Astrocyte of the cerebellum (primary cell): ENCODE data around the gene MTR.

Experiments
- DNase-seq: peaks from one replicate; pipeline ENCODE4 v3.0.0-alpha.2; 2011; ENCODE audit warnings: low read depth
- H3K4me3 ChIP-seq: 2 replicates; pipeline ENCODE4 v1.5.1; 2011; ENCODE audit warnings: mild to moderate bottlenecking, low read depth, low read length, moderate library complexity
- CTCF ChIP-seq: IDR thresholded peaks from 2 replicates; pipeline ENCODE4 v1.5.1; 2012; ENCODE audit warnings: low read length, low read depth, moderate library complexity, mild to moderate bottlenecking; ENCODE audit errors: missing control alignments
- in situ Hi-C: cut with HindIII; loops from 2 replicates; pipeline ENCODE4 v1.10.0; 2017; ENCODE audit warnings: low sequenced_read_pairs

Gene MTR

GRCh38 chr1:236834876-236835275, 39.8 kb downstream of the MTR start:
- no peak for TF ChIP-seq CTCF
- DNase-seq, result no peak
- in situ Hi-C loops, result no loop called here
- H3K4me3 ChIP-seq, result no peak overlapping the region

- H3K4me3 ChIP-seq, result no peak overlapping the region
- in situ Hi-C loops, result no loop called here
- no peak for TF ChIP-seq CTCF
- DNase-seq, result no peak
These were observed 40.4 kb downstream of the MTR start for GRCh38 chr1:236835491-236835890.

GRCh38 chr1:236836157-236836556, 41.1 kb downstream of the MTR start:
- DNase-seq, result no peak
- no peak for TF ChIP-seq CTCF
- H3K4me3 ChIP-seq, result no peak overlapping the region
- in situ Hi-C loops, result no loop called here

GRCh38 chr1:236837115-236837514, 42.0 kb downstream of the MTR start:
- in situ Hi-C loops, result no loop called here

GRCh38 chr1:236837897-236838296, 42.8 kb downstream of the MTR start:
- H3K4me3 ChIP-seq, result no peak overlapping the region
- in situ Hi-C loops, result no loop called here
- DNase-seq, result no peak
- TF ChIP-seq CTCF, result no peak

More at GRCh38 chr1:236837115-236837514, 42.0 kb downstream of the MTR start:
- H3K4me3 ChIP-seq, result no peak overlapping the region
- DNase-seq, result no peak
- no peak for TF ChIP-seq CTCF

- H3K4me3 ChIP-seq, result no peak overlapping the region
- no peak for DNase-seq
- in situ Hi-C loops, result no loop called here
- TF ChIP-seq CTCF, result no peak
These were observed 46.2 kb downstream of the MTR start for GRCh38 chr1:236841341-236841740.
